Effector CD8-positive, alpha-beta T cell (primary cell): ENCODE results near the gene C5AR2.
"Not testable (repeated sequence)": the region's sequence is repeated elsewhere in the genome, so short reads cannot be mapped to it uniquely, and the experiment has no call there.

Experiments
- DNase-seq: peaks from one replicate; lab custom pipeline; 2025; lab: John Stamatoyannopoulos, UW

C5AR2 gene

DNA sequence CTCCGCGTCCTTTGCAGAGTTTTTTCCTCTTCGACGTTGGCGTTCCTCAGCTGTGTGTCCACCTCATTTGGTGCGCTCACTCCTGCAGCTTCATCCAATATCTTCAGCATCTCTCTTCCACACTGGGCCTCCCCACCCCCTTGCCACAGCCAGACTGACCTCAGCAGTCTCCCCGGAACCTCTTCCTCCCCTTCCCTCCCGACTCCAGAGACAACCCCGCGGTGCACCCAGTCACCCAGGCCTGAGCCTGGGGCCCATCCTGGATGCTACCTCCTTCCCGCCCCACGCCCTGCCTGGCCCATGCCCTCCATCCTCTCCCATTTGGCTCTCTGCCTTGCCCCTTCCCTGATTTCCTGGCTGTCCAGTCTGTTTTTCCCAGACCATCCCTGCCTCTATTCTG, 8.1 kb upstream of the C5AR2 start:
- no peak for DNase-seq

DNA sequence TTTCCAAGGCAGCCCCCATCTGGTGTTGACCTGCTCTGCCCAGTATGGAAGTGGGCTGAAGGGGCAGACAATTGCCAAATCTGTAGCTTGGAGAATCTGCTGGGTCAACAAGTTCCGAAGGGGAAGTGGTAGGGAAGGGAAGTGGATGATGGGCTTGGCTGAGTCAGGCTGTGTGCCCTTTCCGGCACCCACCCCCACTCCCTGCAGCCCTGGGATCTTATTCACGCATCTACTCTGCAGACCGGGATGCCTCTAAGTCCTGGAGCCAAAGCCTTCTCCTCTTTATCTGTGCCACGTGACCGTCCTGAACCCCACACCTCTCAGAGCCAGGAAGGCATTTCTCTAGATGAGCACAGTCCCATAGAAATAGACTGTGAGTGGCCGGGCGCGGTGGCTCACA, 7.5 kb upstream of the C5AR2 start:
- no peak for DNase-seq

DNA sequence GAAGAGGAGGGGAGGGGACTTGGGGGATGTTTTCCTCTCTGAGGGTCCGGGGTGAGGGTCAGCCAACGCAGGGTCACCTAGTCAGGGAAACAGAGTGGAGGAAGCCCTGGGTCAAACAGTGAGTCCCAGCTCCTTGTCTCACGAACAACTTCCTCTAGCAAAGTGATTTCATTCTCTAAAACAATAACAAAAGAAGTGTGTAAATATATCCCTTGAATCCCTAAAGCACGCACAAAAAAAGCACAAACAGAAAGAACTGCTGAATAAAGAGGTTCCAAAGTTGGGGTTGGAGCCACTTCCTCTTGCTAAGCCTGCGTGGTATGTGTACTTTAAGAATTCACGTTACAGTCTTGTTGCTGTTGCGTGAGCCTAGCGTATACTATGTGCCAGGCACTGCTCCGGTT, 1.5 kb upstream of the C5AR2 start:
- DNase-seq = no peak

GRCh38 chr19:47331490-47331889, 485 bp upstream of the C5AR2 start:
- DNase-seq = no peak

DNA sequence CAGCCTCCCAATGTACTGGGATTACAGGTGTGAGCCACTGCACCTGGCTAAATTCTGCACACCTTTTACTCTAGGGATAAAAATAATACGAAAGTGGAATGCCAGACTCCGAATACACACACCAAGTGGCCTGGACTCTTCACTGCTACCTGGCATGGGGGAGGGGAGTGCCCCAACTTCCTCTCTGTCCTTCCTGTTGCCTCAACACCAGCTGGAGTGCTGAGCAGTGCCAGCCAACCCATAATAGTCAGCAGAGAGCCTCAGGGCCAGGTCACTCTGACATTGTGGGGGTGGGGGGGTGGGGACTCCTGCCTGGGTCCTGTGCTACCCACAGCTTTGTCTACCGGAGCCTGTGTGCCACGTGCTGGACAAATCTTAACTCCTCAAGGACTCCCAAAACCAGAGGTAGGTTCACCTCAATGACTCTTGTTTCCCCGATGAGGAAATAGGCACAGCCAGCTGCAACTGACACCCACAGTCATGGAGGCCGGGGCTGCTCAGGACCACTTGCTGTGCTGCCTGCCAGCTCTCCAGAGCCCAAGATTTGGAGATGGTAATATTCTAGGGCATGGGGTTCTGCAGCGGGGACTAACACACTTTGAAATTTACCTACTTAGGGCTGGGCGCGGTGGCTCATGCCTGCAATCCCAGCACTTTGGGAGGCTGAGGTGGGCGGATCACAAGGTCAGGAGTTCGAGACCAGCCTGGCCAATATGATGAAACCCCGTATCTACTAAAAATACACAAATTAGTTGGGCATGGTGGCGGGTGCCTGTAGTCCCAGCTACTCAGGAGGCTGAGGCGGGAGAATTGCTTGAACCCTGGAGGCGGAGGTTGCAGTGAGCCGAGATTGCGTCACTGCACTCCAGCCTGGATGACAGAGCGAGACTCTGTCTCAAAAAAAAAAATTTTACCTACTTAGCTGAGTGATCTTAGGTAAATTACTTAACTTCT, 5.1 kb downstream of the C5AR2 start:
- not testable (repeated sequence) for DNase-seq

- no peak for DNase-seq
These were observed 7.4 kb downstream of the C5AR2 start for GRCh38 chr19:47339196-47339880.

GRCh38 chr19:47340477-47341208, 8.7 kb downstream of the C5AR2 start:
- DNase-seq = no peak

DNA sequence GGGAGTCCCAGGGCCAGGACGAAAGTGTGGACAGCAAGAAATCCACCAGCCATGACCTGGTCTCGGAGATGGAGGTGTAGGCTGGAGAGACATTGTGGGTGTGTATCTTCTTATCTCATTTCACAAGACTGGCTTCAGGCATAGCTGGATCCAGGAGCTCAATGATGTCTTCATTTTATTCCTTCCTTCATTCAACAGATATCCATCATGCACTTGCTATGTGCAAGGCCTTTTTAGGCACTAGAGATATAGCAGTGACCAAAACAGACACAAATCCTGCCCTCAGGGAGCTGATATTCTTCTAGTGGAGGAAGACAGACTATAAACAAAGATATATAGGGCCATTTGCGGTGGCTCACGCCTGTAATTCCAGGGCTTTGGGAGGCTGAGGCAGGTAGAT, 9.8 kb downstream of the C5AR2 start:
- no peak for DNase-seq

- no peak for DNase-seq
These were observed 11.3 kb downstream of the C5AR2 start for GRCh38 chr19:47343194-47343802.

DNA sequence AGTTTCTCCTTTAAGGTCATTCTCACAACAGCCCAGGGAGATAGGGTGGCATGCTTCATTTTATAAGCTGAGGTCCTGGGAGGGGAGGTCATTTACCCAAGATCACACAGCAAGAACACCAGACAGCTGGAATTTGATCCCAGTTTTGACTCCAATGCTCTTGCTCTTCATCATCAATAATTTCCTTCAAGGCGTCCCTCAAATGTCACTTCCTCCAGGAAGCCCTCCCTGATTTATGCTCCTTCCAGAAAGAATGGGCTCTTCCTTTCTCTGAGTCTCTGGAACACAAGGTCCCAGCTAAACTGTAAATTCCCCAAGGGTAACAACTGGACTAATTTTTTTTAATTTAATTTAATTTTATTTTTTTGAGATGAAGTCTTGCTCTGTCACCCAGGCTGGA, 12.4 kb downstream of the C5AR2 start:
- DNase-seq = no peak

DNA sequence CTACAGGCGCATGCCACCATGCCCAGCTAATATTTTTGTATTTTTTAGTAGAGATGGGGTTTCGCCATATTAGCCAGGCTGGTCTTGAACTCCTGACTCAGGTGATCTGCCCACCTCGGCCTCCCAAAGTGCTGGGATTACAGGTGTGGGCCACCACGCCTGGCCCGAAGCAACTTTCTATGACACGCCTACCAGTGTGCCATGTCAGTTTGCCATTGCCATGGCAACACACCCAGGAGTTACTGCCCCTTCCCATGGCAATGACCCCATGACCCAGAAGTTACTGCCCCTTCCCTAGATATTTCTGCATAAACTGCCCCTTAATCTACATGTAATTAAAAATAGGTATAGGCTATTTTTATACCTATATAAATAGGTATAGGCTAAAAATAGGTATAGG, 14.0 kb downstream of the C5AR2 start:
- DNase-seq = not testable (repeated sequence)

GRCh38 chr19:47348819-47349795, 17.1 kb downstream of the C5AR2 start, which contains the start of gene DHX34:
Gene DHX34 (plus strand): TSS chr19:47349315. CDS start chr19:47353031, 3,716 bp downstream.
- peak; percentile 98 for DNase-seq

GRCh38 chr19:47350630-47351029, 18.7 kb downstream of the C5AR2 start:
- no peak for DNase-seq

DNA sequence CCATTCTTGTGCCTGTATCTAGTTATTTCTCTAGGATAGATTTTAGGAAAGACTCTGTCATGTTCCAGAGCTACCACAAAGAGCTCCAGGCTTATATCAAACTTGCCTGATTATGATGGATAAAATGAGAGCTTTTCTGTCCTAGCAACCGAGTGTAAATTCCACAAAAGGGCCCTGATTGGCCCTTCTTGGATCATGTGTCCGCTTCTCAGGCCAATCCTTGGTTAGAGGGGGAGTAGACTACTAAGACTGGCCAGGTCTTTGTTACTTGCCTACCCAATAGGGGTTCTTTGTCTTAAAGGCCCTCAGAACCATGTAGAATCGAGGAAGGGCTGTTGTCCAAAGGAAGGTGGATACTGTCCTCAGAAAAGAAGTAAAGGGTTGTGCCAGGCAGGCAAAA, 19.6 kb downstream of the C5AR2 start:
- no peak for DNase-seq

DNA sequence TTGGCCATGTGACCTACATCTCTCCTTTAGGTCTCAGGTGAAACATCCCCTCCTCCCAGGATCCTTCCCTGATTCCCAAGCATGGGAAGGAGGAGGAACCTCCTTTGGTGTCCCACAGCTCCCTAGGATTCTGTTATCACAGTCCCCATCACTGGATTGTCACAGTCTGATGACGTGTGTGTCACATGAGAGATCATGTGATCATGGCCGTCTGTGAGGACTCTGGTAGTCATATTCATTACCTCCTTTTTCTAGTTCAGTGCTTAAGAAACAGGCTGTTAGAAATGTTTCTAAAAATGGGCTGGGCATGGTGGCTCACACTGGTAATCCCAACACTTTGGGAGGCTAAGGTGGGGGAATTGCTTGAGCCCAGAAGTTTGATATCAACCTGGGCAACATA, 20.1 kb downstream of the C5AR2 start:
- DNase-seq = no peak

- DNase-seq = no peak
These were observed 21.3 kb downstream of the C5AR2 start for GRCh38 chr19:47353307-47353712.

GRCh38 chr19:47356900-47357299, 24.9 kb downstream of the C5AR2 start:
- DNase-seq = no peak

DNA sequence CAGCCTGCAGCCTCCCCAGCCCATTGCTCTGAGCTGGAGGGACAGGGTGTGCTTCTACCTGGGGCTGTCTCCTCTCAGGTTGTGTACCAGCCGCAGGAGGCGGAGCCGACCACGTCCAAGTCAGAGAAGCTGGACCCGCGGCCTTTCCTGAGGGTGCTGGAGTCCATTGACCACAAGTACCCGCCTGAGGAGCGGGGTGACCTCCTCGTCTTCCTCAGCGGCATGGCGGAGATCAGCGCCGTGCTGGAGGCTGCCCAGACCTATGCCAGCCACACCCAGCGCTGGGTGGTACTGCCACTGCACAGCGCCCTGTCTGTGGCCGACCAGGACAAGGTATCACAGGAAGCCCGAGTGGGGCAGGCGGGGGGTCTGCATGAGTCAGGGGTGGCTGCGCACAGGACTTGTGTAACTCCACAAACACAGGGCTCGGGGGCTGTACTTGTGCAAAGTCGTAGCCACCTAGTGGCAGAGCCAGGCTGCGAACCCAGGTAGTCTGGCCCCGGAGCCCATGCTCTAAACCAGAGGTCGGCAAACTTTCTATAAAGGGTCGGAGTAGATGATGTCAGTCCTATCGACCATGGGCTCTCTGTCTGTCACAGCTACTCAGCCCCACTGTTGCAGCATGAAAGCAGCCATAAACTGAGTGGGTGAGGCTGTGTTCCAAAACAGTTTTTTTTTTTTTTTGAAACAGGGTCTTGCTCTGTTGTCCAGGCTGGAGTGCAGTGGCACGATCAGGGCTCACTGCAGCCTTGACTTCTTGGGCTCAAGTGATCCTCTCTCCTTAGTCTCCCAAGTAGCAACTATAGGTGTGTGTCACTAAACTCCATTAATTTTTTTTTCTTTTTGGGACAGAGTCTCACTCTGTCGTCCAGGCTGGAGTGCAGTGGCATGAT, 26.1 kb downstream of the C5AR2 start:
- DNase-seq = no peak

DNA sequence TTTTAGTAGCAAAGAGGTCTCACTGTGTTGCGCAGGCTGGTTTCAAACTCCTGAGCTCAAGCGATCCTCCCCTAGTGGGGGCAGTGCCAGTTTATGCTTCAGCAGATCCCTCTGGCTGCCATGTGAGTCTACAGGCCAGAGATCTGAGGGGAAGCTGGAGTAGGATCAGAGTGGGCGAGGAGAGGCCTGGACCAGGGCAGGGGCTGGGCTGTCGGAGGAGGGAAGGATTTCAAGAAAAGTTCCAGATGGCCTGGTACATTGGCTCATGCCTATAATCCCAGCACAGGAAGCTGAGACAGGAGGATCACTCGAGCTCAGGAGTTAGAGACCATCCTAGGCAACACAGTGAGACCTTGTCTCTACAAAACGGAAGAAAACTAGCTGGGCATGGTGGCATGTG, 27.0 kb downstream of the C5AR2 start:
- no peak for DNase-seq

- no peak for DNase-seq
These were observed 30.3 kb downstream of the C5AR2 start for GRCh38 chr19:47362321-47362720.
